Renal cortex interstitium (tissue), 11 donors: ENCODE measurements around the gene VPS13C. TPM values are rescaled to one million over a fixed set of nuclear protein-coding genes. Genes with fewer than 3 reads are reported as not detected.

ENCODE experiments used
- DNase-seq, 11 donors: peaks; one replicate each; pipeline ENCODE4 v3.0.0-alpha.2; 2013; ENCODE audit warnings: low read depth in 9 of 11, low spot score in 4 of 11; ENCODE audit errors: extremely low read depth in 1 of 11
- polyA plus RNA-seq, 3 donors: library from polyadenylated mRNA; unstranded; fragments of 120-200 nt; gene quantifications; one replicate each; pipeline ENCODE4 v1.2.1, GENCODE V29; 2013; ENCODE audit not compliant: insufficient read length in 3 of 3

VPS13C gene
- polyA plus RNA-seq, 3 donors = 36.5 to 58.0 (median 49.6) TPM

- DNase-seq = no peak
Observed at GRCh38 chr15:62085740-62086139, 25.5 kb upstream of the VPS13C start.

DNA sequence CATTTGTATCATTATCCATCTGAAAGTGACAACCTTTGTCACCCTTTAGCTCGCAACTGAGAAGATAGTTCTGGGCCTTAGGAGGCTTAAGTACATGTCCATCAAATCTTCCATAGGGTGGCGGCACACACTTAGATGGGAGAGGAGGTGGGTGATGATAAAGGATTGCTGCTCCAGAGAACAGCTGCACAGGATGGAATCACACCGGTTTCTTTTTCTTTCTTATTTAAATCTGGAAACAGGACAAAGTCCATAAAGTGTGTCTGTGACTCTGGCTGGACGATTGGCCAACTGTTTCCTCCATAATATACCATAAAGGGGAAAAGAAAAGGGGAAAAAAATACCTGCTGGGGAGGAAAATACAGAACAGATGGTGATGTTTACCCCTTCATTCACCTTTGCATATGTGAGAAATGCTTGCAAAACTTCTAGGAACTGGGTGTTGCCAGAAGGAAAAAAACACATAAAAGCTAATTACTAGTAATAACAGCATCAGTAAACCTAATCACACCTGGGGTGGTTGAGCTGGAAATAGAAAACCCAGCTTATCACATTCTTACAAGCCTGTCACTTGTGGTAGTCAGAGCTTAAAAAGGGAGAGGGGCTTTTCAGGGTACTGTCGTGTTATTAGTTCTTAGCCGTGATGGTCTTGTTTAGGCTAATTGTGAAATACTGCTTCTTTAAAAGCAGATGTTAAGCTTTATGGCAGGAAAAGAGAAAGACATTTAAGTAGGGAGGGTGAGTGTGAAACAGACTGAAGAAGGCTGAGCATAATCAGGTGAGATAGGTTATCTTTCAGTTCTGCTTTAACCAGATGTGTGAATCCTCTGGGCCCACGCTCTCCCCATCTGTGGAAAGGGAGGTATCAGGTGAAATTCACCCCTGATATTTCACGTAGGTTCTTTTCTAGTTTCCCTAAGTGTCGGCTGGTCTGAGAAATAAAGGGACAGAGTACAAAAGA is 23.2 kb upstream of the VPS13C start:
- no peak for DNase-seq

DNA sequence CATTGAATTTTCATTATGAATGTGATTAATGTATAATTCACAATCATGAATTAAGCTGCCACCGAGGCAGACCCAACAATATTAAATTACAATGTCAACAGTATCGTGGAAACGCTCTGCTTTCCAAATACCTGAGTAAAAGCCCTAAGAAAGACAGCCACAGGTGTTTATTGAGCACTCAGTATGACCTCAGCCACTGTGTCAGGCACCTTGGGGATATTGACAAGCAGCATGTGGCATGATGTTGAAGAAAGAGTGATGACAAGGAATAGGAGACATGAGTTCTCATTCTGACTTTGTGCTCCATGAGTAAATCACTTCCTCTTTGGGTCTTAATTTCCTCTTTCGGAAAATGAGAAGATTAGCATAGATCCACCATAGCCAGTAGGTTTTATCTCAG is 19.3 kb upstream of the VPS13C start:
- no peak for DNase-seq

DNA sequence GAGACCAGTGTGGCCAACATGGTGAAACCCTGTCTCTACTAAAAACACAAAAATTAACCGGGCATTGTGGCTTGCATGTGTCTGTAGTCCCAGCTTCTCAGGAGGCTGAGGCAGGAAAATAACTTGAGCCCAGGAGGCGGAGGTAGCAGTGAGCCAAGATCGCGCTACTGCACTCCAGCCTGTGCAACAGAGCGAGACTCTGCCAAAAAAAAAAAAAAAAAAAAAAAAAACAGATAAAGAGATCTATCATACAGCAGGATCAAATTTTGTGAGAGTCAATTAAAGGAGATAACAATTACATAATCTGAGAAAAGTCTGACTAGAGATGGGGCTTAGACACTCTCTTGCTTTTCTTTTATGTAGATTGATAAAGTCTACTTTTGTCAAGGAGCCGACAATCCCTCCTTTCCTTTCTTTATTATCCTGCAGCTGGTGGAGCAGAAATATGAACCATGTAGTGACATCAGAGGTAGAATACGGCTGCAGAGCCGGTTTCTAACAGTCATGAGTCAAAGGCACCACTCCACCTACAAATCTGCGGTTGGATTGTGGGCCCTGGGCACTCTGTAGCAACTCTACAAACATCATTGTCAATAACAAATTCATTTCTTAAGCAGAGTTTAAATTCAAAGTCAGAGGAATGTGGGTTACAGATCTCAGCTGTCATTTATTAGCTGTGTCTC is 15.5 kb upstream of the VPS13C start:
- no peak for DNase-seq

DNA sequence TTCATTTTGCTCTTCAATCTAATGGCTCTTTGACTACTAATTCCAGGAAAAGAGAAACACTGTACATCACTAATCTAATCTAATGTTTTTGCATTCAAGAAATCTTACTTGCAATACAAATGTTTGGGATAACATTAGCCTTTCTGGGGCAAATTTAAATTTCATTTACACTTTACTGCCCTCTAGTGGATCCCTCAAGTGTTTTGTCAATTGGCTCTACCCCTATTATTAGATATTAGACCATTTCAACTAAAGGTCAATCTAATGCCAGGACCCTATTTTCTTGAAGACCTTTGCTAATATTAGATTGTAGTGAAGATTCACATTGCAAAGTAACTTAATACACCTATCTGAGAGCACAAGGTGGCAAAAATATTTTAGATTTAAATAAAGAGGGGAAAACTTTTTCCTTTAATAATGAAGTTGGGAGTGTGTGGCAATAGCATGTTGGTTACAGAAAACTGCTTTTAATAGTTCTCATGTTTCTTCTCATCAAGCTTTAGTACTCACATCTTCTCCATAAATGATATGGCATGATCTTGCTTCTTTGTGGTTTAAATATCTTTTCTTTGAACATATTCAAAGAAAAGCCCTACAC is 11.6 kb upstream of the VPS13C start:
- no peak for DNase-seq

GRCh38 chr15:62069551-62069950 is 9.3 kb upstream of the VPS13C start:
- DNase-seq = no peak

DNA sequence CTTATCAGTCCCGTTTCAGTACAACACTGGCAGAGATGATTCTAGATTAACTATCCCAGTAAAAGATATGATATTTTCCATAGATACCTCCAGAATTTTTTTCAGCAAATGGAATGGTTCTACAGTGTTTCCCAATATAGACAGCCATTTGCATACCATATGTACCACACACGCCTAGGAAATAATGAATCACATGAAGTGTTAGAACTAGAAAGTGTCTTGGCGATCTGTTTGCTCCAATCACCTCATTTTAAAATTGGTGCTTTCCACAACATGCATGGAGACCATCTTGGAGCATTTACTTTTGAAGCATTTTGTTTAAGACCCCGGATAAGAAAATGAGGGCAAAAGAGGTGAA is 8.5 kb upstream of the VPS13C start:
- DNase-seq = no peak

GRCh38 chr15:62068071-62068809 is 8.0 kb upstream of the VPS13C start:
- no peak for DNase-seq

- DNase-seq = no peak
Observed at GRCh38 chr15:62067448-62068044, 7.3 kb upstream of the VPS13C start.

DNA sequence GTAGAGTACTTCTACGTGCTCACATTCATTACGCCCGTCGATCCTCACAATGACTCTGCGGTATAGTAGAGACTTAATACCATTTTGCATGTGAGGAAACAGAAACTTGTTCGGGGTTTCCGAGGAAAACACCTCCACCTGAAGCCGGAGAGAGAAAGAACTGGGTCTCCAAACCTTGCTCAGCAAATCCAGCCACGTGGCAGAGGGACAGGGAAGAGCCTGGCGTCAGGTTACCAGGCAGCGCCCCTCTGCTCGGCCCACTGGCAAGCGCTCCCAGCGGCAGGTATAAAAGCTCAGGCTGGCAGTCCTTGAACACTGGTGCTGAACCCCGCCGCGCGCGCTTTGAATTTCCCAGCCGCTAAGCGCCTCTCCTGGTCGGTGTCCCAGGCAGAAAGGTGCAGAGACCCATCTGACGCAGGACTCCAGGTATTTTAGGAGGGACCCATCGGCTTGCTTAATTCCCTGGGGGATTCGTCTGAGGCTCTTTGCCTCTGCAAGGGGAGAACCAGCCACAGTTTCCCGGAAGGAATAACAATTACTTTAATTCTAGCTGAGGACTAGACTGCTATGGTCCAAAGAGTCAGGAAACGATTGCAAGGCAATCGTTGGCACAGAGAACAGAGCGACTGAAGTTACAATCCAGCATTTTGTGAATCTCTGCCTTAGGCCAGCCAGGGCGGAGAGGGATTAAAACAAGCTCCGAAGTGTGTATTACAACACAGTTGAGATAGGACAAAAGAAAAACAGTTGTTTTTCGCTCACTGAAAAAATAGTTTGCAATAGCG is 6.6 kb upstream of the VPS13C start, which contains the start of gene C2CD4A:
C2CD4A (plus strand) TSS at position 315 of the 785 bp plus-strand sequence. CDS start 637 bp downstream, outside the sequence.
- DNase-seq = peak in 7 of 11 donors; percentile 67 to 85 (median 76)

DNA sequence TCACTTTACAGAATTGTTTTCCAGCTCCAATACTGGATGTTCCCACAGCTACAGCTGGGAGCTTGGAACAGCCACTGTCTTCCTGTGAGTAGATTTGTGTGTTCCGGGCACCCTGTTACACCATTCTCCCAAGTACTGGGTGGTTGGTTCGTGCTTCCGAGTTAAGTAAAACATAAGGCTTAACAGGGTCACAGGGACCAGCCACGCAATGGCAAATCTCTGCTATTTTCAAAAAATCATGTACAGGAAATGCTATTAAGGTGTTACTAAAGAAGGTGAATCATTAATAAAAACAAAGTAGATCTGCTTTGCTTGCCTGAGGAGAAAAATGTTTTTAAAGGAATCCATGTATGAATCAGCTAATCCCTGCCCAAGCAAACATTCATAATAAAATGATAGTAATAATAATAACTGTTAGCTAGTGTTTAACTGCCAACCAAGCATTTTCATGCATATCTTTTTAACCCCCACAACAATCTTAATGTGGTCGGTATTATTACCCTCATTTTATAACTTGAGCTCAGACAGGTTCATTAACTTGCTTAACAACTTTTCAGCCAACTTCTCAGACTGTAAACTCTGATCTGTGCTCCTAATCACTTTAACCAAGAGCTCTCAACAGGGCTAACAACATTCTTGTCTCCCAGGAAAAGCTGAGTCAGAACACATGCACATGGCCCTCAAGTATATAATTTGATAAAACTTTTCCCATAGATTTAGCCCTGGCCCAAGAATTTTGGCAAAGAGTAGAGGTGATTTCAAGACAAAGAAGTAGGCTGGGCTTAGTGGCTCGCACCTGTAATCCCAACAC is 3.8 kb upstream of the VPS13C start:
- DNase-seq = no peak

GRCh38 chr15:62060896-62061280 is 641 bp upstream of the VPS13C start:
- no peak for DNase-seq

- peak in 1 of 11 donors; percentile 32 for DNase-seq
Observed at GRCh38 chr15:62059816-62060112, 483 bp downstream of the VPS13C start.

DNA sequence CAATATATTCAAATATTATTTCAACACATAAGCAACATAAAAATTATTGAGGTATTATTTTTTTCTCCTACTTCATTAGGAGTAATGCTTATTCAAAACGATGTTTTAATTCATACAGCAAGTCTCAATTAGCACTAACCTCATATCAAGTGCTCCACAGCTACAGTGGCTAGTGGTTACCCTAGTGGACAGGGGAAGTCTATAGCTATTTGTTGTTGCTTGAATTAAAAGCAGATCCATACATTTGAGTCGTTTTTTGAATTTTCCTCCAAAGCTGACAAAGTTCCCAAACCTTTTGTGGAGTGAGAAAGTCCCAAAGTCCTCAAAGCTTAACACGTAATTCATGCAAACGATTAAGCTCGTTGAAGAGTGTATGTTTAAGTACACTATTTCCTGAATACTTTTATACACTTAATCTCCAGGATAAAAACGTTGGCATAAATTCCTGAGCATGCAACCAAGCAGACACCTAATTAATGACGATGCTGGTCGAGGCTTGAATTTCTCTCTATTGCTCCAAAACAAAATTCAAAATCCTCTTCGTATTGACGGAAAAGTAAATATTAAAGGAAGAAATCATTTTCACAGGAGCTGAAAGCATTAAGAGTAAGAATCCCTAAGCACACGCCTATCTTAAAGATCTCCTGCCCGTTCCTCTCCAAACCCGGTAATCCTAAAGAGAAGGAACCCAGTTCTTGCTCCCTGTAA is 985 bp downstream of the VPS13C start:
- no peak for DNase-seq

GRCh38 chr15:62058327-62059028 is 1.8 kb downstream of the VPS13C start:
- DNase-seq = no peak

DNA sequence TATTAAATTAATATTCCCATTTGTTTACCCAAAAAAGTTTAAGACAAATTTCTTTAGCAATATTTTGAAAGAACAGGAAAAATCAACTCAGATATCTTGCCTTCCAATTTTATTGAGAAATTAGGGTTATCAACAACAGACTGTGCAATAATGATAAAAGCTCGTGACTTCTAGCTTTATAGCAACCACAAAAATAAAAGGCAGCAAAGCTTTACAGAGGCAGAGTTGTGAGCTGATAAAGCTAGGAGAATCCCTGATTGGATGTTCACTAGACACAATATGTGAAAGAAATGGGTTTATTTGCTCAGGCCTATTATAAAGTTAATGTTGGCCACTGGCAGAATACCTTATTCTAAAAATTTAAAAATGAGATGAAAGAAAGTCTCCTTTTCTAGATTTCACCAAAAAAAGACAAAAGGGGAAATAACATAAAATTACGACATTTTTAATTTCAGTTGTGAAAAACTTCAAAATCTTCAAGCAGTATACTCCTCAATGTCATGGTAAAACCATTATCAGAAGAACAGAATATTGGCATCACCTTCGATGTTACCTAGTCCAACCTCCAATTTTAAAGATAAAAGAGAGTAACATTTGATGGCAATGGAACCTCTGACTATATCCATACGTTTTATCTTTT is 2.8 kb downstream of the VPS13C start:
- no peak for DNase-seq
